GM19467 (cell line): ENCODE data around the gene MSL3.

ENCODE experiments used
- ATAC-seq: cut with Tn5 transposase; IDR thresholded peaks from one replicate; pipeline ENCODE4 v1.9.1; 2021; ENCODE audit warnings: mild to moderate bottlenecking, moderate library complexity; ENCODE audit not compliant: unreplicated experiment

MSL3 gene

DNA sequence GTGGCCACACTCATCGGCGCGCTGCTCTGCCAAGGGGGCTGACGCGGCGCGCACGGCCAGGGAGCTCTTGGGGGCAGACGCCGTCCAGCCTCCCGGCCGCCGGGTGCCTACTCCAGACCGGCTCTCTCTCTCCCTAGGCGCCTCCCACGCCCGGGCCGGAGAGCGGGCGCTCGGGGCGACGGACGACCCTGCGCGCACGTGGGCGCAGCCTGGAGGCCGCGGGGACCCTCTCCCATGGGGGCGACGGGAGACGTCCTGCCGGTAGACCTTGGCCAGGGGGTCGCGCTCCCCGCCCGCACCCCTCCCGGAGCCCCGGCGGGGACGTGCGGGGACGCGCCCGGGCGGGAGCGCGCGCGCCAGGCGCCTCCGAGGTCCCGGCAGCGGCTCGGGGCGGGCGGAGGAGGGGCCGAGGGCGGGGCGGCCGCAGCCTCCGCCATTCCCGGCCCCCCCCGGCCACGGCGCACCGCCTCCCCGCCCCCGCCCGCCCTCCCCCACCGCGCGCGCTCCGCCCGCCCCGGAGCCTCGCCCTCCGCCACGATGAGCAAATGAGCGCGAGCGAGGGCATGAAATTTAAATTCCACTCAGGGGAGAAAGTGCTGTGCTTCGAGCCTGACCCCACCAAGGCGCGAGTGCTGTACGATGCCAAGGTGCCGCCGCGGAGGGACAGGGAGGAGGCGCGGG lies at the start of gene MSL3:
TSS of gene MSL3 (plus strand) at position 519 of the 681 bp plus-strand sequence. CDS start at position 546, 27 bp downstream.
- ATAC-seq = peak; percentile 27

GRCh38 chrX:11722304-11722703 lies 35.7 kb upstream of the MSL3 start:
- no peak for ATAC-seq

GRCh38 chrX:11724122-11725017 lies 33.7 kb upstream of the MSL3 start:
- no peak for ATAC-seq

DNA sequence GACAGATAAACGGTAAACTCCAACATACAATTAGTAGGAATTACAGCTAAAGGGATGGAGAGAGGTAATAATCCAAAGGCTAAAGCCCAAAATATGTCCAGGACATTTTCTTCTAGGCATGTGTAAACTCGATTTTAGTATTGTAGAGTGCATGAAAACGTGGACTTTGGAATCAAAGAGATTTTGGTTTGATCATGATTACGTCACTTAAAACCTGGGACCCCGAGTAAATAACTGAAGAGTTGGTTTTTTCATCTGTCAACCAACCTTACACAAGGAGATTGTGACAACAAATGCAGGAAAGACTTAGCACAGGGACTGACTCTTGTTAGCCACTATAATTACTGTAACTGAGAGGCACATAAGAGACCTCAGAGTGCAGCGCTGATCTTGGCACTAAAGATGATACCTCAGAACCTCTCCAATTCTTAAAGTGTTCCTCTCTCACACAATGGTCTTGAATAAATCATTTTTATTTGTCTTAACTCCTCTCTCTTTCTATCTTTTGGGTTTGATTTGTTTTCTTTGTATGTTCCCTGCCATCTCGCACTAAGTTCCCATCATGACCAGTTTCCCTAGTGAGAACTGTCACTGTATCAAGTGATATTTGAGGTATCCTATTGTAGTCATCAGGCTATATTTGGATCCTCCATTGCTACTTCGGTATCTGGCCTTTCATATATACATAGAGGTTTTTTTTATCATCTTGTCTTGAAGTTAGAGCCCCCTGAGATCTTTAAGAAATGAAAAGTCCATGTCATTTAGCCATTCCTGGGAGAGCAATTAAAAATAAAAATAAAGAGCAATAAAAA lies 32.2 kb upstream of the MSL3 start:
- ATAC-seq = no peak

GRCh38 chrX:11728556-11728955 lies 29.5 kb upstream of the MSL3 start:
- ATAC-seq = no peak

DNA sequence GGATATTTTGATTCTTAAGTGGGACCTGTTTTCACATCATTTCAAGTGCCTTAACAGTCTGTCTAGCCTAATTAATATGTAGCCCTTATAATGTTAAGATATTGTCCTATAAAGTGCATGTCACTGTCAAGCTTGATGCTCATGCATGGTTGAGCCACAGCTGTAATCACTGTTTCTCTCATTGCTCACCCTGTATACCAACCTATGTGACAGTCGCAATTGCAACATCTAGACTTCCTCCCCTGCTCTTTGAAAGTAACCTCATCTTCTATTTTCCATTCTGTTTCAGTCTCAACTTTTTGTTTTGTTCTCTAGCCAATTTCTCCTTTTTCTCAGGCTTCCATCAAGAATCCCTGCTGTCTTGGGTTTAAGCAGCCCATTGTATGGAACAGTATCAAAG lies 24.4 kb upstream of the MSL3 start:
- no peak for ATAC-seq

GRCh38 chrX:11739776-11740175 lies 18.3 kb upstream of the MSL3 start:
- ATAC-seq = peak; percentile 46

DNA sequence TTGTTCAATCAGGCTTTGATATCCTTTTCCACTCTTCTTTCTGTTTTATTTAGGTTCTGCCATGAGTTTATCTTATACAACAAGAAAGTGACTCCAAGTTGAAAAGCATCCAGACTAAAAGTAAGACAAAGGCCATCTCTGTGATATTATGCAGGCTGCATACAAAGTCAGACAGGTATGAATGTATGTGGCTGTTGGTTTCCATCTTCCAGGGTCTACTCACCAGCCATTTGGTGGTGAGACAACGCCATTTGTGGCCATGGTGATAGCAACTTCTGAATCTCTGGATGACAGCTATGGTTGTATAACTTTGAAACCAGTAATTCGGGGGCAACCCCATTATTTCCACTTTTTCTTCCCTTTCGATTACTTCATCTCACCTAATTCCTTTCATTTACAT lies 17.2 kb upstream of the MSL3 start:
- no peak for ATAC-seq

GRCh38 chrX:11741574-11741973 lies 16.5 kb upstream of the MSL3 start:
- ATAC-seq = no peak

DNA sequence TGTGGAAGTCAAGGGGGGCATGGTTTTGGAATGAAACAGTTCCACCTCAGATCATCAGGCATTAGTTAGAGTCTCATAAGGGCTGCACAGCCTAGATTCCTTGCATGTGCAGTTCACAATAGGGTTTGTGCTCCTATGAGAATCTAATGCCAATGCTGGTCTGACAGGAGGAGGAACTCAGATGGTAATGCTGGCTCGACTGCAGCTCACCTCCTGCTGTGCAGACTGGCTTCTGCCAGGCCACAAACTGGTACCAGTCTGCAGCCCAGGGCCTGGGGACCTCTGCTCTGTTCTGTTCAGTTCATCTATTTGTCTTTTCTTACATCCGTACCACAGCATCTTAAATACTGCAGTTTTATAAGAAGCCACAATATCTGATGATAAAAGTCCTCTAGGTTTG lies 12.2 kb upstream of the MSL3 start:
- no peak for ATAC-seq

DNA sequence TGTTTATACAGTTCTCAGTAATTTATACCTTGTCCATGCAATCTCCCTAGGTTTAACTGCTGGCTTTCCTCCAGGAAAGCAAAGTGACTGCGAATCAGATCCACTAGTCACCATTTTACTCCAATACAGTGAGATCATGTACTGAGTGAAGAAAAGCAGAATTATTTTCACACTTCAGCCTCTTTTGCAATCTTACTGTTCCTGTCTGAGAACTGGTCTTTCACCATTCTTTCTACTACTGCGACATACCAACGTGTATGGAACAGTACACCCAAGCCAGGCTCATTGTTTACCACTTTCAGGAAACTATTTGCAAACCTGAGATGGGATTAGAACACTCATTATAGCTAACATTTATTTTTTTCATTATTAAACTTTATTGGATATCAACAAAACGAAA lies 8.0 kb upstream of the MSL3 start:
- no peak for ATAC-seq

GRCh38 chrX:11750694-11751093 lies 7.3 kb upstream of the MSL3 start:
- no peak for ATAC-seq

DNA sequence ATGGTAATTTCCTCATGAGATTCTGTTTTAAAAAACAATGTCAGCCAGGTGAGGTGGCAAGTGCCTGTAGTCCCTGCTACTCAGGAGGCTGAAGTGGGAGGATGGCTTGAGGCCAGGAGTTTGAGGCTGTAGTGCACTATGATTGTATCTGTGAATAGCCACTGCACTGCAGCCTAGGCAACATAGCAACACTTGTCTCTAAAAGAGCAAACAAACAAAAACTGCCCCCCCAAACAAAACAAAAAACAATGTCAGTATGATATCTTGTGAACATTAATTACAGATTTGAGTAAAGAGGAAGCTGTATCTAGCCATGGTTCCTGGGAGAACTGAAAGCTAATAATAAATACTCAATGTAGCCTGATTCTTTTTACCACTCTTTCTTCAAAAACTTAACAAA lies 6.8 kb upstream of the MSL3 start:
- no peak for ATAC-seq

DNA sequence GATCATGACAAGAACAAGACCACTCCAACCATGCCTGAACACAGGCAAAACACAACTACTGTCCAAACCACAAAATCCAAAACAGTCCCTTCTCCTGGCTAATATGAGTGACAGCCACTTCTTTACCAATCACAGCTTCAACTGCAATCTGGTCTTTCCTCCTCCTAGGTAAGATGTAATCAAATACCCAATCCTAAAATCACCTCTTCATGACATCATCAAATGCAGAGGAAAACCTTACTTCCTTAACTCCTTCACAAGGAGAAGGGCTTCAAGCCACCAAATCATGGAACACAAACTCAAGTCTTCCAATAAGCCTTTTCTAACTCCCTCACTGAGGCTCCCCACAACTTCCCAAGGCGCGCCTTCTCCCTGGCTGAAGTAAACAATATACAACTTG lies 4.4 kb upstream of the MSL3 start:
- ATAC-seq = no peak

DNA sequence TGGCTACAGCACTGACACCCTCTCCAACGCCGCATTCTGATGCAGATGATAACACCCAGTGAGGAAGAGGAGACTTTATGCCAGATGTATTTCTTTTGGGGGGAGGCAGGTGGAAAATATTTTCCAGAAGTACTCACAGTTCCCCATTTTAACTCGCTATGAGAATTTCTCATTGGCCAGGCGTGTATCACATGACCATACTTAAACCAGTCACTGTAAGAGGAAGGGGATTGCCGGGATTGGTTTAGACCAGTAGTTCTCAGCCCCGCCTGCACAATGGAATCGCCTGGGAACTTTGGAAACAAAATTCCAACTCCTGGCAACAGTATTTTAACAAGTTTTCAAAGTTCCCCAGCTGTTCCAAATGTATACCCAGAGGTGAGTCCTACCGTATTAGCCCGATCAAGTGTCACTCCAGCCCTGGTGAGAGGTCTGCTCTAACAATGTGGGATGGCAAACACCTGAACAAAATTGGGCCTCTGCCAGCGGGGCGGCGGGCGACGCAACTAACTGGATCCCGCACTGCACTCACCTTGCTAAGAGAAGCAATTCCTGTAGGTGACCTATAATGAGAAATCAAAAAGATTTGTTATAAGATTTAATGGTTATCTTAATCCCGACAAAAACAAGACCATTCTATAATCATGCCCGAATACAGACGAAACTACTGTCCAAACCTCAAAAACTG lies 2.9 kb upstream of the MSL3 start:
- ATAC-seq = no peak

DNA sequence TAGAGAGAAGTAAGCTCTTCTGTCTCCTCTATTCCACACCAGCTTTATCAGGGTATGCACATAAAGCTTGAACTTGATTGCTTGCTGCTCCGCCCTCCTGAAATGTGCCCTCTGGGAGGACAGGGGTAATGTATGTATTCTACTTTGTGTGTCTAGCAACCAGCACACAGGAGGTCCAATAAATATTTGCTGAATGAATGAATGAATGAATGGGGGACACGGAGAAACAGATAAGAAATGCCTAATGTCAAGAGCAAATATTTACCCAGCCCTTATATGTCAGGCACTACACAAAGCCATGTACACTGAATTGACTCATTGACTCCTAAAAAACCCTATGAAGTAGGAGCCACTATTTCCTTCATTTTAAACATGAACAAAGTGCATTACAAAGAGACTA lies 2.3 kb upstream of the MSL3 start:
- ATAC-seq = no peak

DNA sequence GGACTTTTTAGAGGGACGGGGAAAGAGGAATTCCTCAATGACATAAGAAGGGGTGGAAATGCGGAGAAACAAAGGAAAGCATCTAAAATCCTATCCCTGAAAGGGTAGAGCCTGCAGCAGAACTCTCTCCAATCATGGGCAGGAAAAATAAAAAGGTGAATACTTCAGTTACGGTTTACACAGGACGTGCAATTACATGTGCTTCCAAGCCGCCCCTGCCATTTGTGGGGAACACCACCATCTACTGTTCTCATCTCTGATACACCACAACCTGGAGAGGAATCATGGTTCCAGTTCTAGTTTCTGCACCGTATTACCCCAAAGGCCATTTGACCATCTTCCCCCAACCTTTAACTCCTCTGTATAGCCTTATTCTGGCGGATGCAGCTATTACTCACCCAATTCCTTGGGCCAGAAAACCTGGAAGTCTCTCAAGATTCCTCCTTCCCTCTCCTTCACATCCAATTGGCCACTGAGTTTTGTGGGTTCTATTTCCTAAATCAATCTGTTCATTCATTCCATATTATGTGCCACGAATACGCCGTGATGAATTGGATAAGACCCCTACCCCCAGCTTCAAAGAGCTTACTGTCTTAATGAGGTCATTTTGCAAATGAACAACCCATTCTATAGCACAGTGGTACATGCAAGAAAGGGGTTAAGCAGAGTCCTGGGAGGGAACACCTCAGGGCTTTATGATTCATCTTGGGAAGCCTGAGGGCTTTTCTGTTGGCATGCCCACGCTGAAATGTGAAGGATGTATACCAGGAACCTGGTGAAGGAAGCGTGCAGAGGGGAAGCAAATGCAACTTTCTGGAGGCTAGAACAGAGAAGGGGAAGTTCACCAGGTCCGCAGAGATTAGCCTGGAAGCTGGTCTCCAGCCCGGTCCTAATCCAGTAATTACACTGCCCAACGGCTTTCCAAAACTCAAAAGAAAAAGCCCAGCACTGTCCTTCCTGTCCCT lies 1.4 kb upstream of the MSL3 start:
- no peak for ATAC-seq

DNA sequence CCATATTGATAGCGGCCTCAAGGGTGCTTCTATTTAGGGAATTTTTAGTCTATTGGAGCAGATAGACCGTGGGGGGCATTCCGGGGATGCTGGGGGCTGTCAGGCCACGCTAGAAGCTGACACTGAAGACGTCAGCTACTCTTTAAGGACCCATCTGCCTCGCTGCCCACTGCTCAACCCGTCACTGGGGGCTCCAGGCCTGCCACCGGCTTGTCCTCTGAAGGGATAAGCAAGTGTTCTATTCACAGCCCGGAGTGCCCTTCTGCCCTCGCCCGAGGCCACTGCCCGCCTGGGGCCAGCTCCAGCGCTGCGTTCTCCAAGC lies 679 bp upstream of the MSL3 start:
- no peak for ATAC-seq

DNA sequence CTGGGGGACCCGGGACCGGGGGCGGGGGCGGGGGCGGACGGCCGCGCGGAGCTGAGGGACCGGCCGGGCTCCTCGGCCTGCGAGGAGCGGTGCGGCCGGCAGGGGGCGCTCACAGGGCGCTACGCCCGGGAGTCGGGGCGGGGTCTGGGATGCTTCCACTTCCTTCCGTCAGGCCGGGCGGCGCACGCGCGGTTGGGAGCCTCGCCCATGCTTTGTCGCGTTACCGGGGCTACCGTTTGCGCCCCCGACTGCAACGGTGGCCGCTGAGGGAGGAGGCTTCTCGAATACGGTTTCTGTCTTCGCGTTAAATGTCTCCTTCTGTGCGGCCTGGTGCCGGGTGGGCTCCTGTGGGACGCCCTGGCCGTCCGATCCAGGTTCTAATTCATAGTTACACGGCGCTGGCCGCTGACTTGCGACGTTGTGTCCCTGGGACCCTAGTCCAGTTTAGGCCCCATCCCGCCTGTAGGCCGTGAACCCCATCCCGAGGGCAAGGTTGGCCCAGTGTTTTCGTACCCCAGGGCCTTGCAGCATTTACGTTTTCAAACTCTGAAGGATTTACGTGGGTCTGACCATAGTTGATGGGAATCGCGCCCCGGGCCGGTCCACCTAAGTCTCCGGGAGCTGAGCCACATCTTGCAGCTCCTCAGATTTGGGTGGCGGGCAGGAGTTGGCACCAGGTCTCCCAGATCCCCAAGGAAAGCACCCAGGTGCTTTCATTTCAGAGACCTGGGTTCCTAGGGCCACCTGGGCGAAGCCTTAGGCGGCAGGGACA lies 549 bp downstream of the MSL3 start:
- ATAC-seq = peak; percentile 30
